GM15510 (cell line): ENCODE data around the gene TULP3.

Source experiments
- POLR2A ChIP-seq: IDR thresholded peaks from 3 replicates; pipeline ENCODE4 v1.6.1; 2011; ENCODE audit warnings: borderline replicate concordance; ENCODE audit not compliant: insufficient read length; ENCODE audit errors: extremely low read depth

Gene TULP3

GRCh38 chr12:2890388-2891239 lies at the start of gene TULP3:
Gene TULP3 (plus strand): TSS chr12:2890891. CDS start chr12:2890948, 57 bp downstream.
- TF ChIP-seq POLR2A = peak; percentile 54

- TF ChIP-seq POLR2A = no peak
Observed at GRCh38 chr12:2841056-2841650, 49.5 kb upstream of the TULP3 start.

- TF ChIP-seq POLR2A = no peak
Observed at GRCh38 chr12:2842948-2843347, 47.7 kb upstream of the TULP3 start.

GRCh38 chr12:2844786-2845185 lies 45.9 kb upstream of the TULP3 start:
- TF ChIP-seq POLR2A = no peak

GRCh38 chr12:2845280-2845679 lies 45.4 kb upstream of the TULP3 start:
- TF ChIP-seq POLR2A = no peak

- no peak for TF ChIP-seq POLR2A
Observed at GRCh38 chr12:2851931-2852330, 38.8 kb upstream of the TULP3 start.

GRCh38 chr12:2853626-2854025 lies 37.1 kb upstream of the TULP3 start:
- TF ChIP-seq POLR2A = no peak

- TF ChIP-seq POLR2A = no peak
Observed at GRCh38 chr12:2854669-2855453, 35.8 kb upstream of the TULP3 start.

GRCh38 chr12:2855546-2855945 lies 35.1 kb upstream of the TULP3 start:
- TF ChIP-seq POLR2A = no peak

GRCh38 chr12:2856051-2856450 lies 34.6 kb upstream of the TULP3 start:
- TF ChIP-seq POLR2A = no peak

- TF ChIP-seq POLR2A = no peak
Observed at GRCh38 chr12:2857021-2857431, 33.7 kb upstream of the TULP3 start, which contains the start of gene TEX52. Gene TEX52 (minus strand): TSS chr12:2857039. CDS start chr12:2857026, 13 bp downstream.

GRCh38 chr12:2857576-2857975 lies 33.1 kb upstream of the TULP3 start:
- no peak for TF ChIP-seq POLR2A

GRCh38 chr12:2858334-2858733 lies 32.4 kb upstream of the TULP3 start:
- no peak for TF ChIP-seq POLR2A

- TF ChIP-seq POLR2A = no peak
Observed at GRCh38 chr12:2858944-2859421, 31.7 kb upstream of the TULP3 start.

GRCh38 chr12:2860170-2860569 lies 30.5 kb upstream of the TULP3 start:
- no peak for TF ChIP-seq POLR2A

- no peak for TF ChIP-seq POLR2A
Observed at GRCh38 chr12:2862876-2863275, 27.8 kb upstream of the TULP3 start.

GRCh38 chr12:2864198-2864597 lies 26.5 kb upstream of the TULP3 start:
- no peak for TF ChIP-seq POLR2A
